Left colon (tissue), 2 donors: Measurements from ENCODE around the gene CEP128. TPM values are rescaled to one million over a fixed set of nuclear protein-coding genes. Genes with fewer than 3 reads are reported as not detected.

Experiments
- ATAC-seq: fragments of 200-7000 bp; cut with Tn5 transposase; one replicate; pipeline ENCODE4 v1.9.1; 2020; ENCODE audit warnings: mild to moderate bottlenecking, moderate library complexity
- DNase-seq, 2 donors: peaks; one replicate each; pipeline ENCODE4 v3.0.0-alpha.2; 2020
- intact Hi-C, 2 donors: fragments of 100-400 bp; cut with DNase I in 1 of 2; cut with micrococcal nuclease in 1 of 2; formaldehyde crosslinking; loops; one replicate each; pipeline versions ENCODE4 v1.11.2 to v1.14.0; 2022; cut with DNase I, micrococcal nuclease
- long read RNA-seq: library from polyadenylated mRNA; unstranded; transcript quantifications from one replicate; pipeline ENCODE4 v2.0.0, GENCODE V29; 2021
- total RNA-seq, 2 donors: library from RNA; stranded (reverse); fragmentation: NEBNext Ultra II Directional; extraction: Animal tissue kit (Norgen Biotek cat#: 25700); gene quantifications; one replicate each; pipeline ENCODE4 v1.2.1, GENCODE V29; 2021
- donor health status: DM: no; HTN: no; CAD: no.
- donor health status: DM: yes; HTN: yes; CAD: no.

The CEP128 gene
- total RNA-seq: 1 to 10 TPM; 2.7 to 5.6 TPM
- long read RNA-seq, full-length matches to known transcripts: 1 of 3 reads
- long read RNA-seq, partial matches to known transcripts: 1 of 3 reads
- long read RNA-seq, other reads (novel, unspliced or antisense): 1 of 3 reads

GRCh38 chr14:80941241-80942185, at the start of gene CEP128:
Gene CEP128, minus strand, starts transcription at chr14:80941738.
- peak; percentile 95 to 96 for DNase-seq
- peak; percentile 100 for ATAC-seq
- intact Hi-C loops: no loop called here

- ATAC-seq (no peak), DNase-seq (no peak)
- intact Hi-C loops: no loop called here
These were observed 47.3 kb upstream of the CEP128 start for GRCh38 chr14:80988735-80989429.

- DNase-seq (no peak), ATAC-seq (no peak)
- intact Hi-C loops: no loop called here
These were observed 46.7 kb upstream of the CEP128 start for GRCh38 chr14:80988192-80988591.

GRCh38 chr14:80987235-80988032, 45.9 kb upstream of the CEP128 start:
- intact Hi-C loops: loop anchor here in 1 of 2 donors (1.0 kb wide), 1 partner anchor 32 kb away; the partner anchor contains the start of gene TSHR
- peak; percentile 35 to 73 for DNase-seq
- ATAC-seq: peak; percentile 97

- ATAC-seq: no peak
- intact Hi-C loops: no loop called here
These were observed 41.2 kb upstream of the CEP128 start for GRCh38 chr14:80982711-80983110.

GRCh38 chr14:80981673-80982072, 40.1 kb upstream of the CEP128 start:
- DNase-seq: no peak
- no peak for ATAC-seq
- intact Hi-C loops: no loop called here

More at GRCh38 chr14:80982711-80983110, 41.2 kb upstream of the CEP128 start:
- no peak for DNase-seq

- ATAC-seq: no peak
- DNase-seq: no peak
- intact Hi-C loops: no loop called here
These were observed 39.6 kb upstream of the CEP128 start for GRCh38 chr14:80981156-80981555.

- intact Hi-C loops: no loop called here
- no peak for DNase-seq
- ATAC-seq: no peak
These were observed 38.4 kb upstream of the CEP128 start for GRCh38 chr14:80979951-80980350.

GRCh38 chr14:80978403-80978802, 36.9 kb upstream of the CEP128 start:
- ATAC-seq: no peak
- intact Hi-C loops: no loop called here
- no peak for DNase-seq

GRCh38 chr14:80977221-80977620, 35.7 kb upstream of the CEP128 start:
- intact Hi-C loops: no loop called here
- DNase-seq (no peak), ATAC-seq (peak; percentile 98)

GRCh38 chr14:80974679-80975078, 33.1 kb upstream of the CEP128 start:
- no peak for ATAC-seq
- intact Hi-C loops: no loop called here
- no peak for DNase-seq

GRCh38 chr14:80973931-80974641, 32.5 kb upstream of the CEP128 start:
- intact Hi-C loops: no loop called here
- no peak for DNase-seq
- no peak for ATAC-seq

GRCh38 chr14:80965037-80965436, 23.5 kb upstream of the CEP128 start:
- ATAC-seq (no peak), DNase-seq (no peak)
- intact Hi-C loops: no loop called here

GRCh38 chr14:80959496-80959895, 18.0 kb upstream of the CEP128 start:
- intact Hi-C loops: no loop called here
- ATAC-seq (peak; percentile 70), DNase-seq (peak; percentile 24 to 38)

GRCh38 chr14:80958939-80959338, 17.4 kb upstream of the CEP128 start:
- intact Hi-C loops: no loop called here

GRCh38 chr14:80958226-80958625, 16.7 kb upstream of the CEP128 start:
- intact Hi-C loops: no loop called here
- ATAC-seq: no peak

More at GRCh38 chr14:80958939-80959338, 17.4 kb upstream of the CEP128 start:
- ATAC-seq (no peak), DNase-seq (no peak)

GRCh38 chr14:80957613-80958012, 16.1 kb upstream of the CEP128 start:
- intact Hi-C loops: no loop called here
- ATAC-seq (no peak), DNase-seq (no peak)

More at GRCh38 chr14:80958226-80958625, 16.7 kb upstream of the CEP128 start:
- no peak for DNase-seq

GRCh38 chr14:80956922-80957321, 15.4 kb upstream of the CEP128 start:
- no peak for DNase-seq

More at GRCh38 chr14:80956922-80957321, 15.4 kb upstream of the CEP128 start:
- intact Hi-C loops: no loop called here
- ATAC-seq: no peak
